Smooth muscle cell (in vitro differentiated cells): ENCODE data around the gene EMP1. TPM values are rescaled to one million over a fixed set of nuclear protein-coding genes. Genes with fewer than 3 reads are reported as not detected.

Source experiments
- DNase-seq: peaks from one replicate; lab custom pipeline; 2025; ENCODE audit not compliant: unreplicated experiment; lab: John Stamatoyannopoulos, UW
- H2AFZ ChIP-seq: fragments of 200-600 bp; sonication (generic); 2 replicates; pipeline ENCODE4 v1.6.0; 2016; ENCODE audit warnings: antibody characterized with exemption, low read depth, mild to moderate bottlenecking
- H3F3A ChIP-seq: fragments of 200-600 bp; sonication (generic); 2 replicates; pipeline ENCODE4 v1.6.0; 2017; ENCODE audit warnings: antibody characterized with exemption, low read depth
- H3K27ac ChIP-seq: fragments of 200-600 bp; sonication (generic); 2 replicates; pipeline ENCODE4 v1.5.1; 2016; ENCODE audit warnings: low read depth, mild to moderate bottlenecking
- H3K27me3 ChIP-seq: fragments of 200-600 bp; sonication (generic); 2 replicates; pipeline ENCODE4 v1.6.1; 2016; ENCODE audit warnings: low read depth, mild to moderate bottlenecking
- H3K36me3 ChIP-seq: fragments of 200-600 bp; sonication (generic); 2 replicates; pipeline ENCODE4 v1.5.1; 2016; ENCODE audit warnings: low read depth
- H3K4me1 ChIP-seq: fragments of 200-600 bp; sonication (generic); 2 replicates; pipeline ENCODE4 v1.5.1; 2016; ENCODE audit warnings: low read depth
- H3K4me2 ChIP-seq: fragments of 200-600 bp; sonication (generic); 2 replicates; pipeline ENCODE4 v1.6.0; 2016; ENCODE audit warnings: mild to moderate bottlenecking
- H3K4me3 ChIP-seq: fragments of 200-600 bp; sonication (generic); 2 replicates; pipeline ENCODE4 v1.5.1; 2016; ENCODE audit warnings: mild to moderate bottlenecking
- H3K79me2 ChIP-seq: fragments of 200-600 bp; sonication (generic); 2 replicates; pipeline ENCODE4 v1.6.0; 2016; ENCODE audit warnings: low read depth, mild to moderate bottlenecking
- H3K9ac ChIP-seq: fragments of 200-600 bp; sonication (generic); 2 replicates; pipeline ENCODE4 v1.6.0; 2016; ENCODE audit warnings: low read depth
- H3K9me3 ChIP-seq: fragments of 200-600 bp; sonication (generic); replicated peaks from 2 replicates; pipeline ENCODE4 v1.5.1; 2016; ENCODE audit warnings: low read depth
- H4K20me1 ChIP-seq: fragments of 200-600 bp; sonication (generic); 2 replicates; pipeline ENCODE4 v1.6.0; 2016; ENCODE audit warnings: low read depth
- CTCF ChIP-seq: fragments of 200-600 bp; sonication (generic); IDR thresholded peaks from 2 replicates; pipeline ENCODE4 v1.5.1; 2017; ENCODE audit warnings: borderline replicate concordance, mild to moderate bottlenecking, antibody characterized with exemption; ENCODE audit not compliant: insufficient read depth, poor library complexity, severe bottlenecking
- WGBS: methylation state at CpG from one replicate; pipeline ENCODE4 v1.1.7; 2016; ENCODE audit warnings: low lambda C conversion rate; 5-methylcytosine and 5-hydroxymethylcytosine counted together
- polyA plus RNA-seq: library from polyadenylated mRNA; unstranded; fragments of >200 nt; fragmentation: Nextera tagmentation; extraction: Ambion mirVana; gene quantifications from 2 replicates; pipeline ENCODE4 v1.2.1, GENCODE V29; 2016
- total RNA-seq: library from RNA; depleted of rRNA; stranded (reverse); fragments of >200 nt; gene quantifications from 2 replicates; pipeline ENCODE4 v1.2.3, GENCODE V29; 2014

The EMP1 gene
- total and polyA plus RNA-seq, 2 experiments from 2014 or later = 13.2 to 52.0 TPM

- H4K20me1 ChIP-seq = no peaks in the 10 kb centered on the region
- no peaks in the 10 kb centered on the region for H3K27me3 ChIP-seq
- H3K9me3 ChIP-seq = no peaks in the 10 kb centered on the region
- no peak overlapping the region for H3K9ac ChIP-seq
- no peaks in the 10 kb centered on the region for H3K79me2 ChIP-seq
- H3F3A ChIP-seq = no peaks in the 10 kb centered on the region
- no peak for DNase-seq
- TF ChIP-seq CTCF = no peak
- H2AFZ ChIP-seq = no peak overlapping the region
- no peaks in the 10 kb centered on the region for H3K4me1 ChIP-seq
- WGBS = 83% methylated on average over 5 of the region's 5 CpGs
- no peak overlapping the region for H3K4me2 ChIP-seq
- no peak overlapping the region for H3K27ac ChIP-seq
- no peaks in the 10 kb centered on the region for H3K36me3 ChIP-seq
- no peak overlapping the region for H3K4me3 ChIP-seq
Observed at GRCh38 chr12:13230500-13230899, 34.0 kb downstream of the EMP1 start.

- H3K27ac ChIP-seq = no peak overlapping the region
- no peak overlapping the region for H3K4me3 ChIP-seq
- H3K4me1 ChIP-seq = no peaks in the 10 kb centered on the region
- no peaks in the 10 kb centered on the region for H3K27me3 ChIP-seq
- no peak overlapping the region for H2AFZ ChIP-seq
- WGBS = 69% methylated on average over 8 of the region's 8 CpGs
- H3K36me3 ChIP-seq = no peaks in the 10 kb centered on the region
- H3K9me3 ChIP-seq = no peaks in the 10 kb centered on the region
- no peaks in the 10 kb centered on the region for H3K79me2 ChIP-seq
- no peak overlapping the region for H3K4me2 ChIP-seq
- no peaks in the 10 kb centered on the region for H4K20me1 ChIP-seq
- TF ChIP-seq CTCF = peak; percentile 73
- H3F3A ChIP-seq = no peaks in the 10 kb centered on the region
- H3K9ac ChIP-seq = no peak overlapping the region
- no peak for DNase-seq
Observed at GRCh38 chr12:13233830-13234641, 37.5 kb downstream of the EMP1 start.

GRCh38 chr12:13238204-13238603 lies 41.7 kb downstream of the EMP1 start:
- WGBS = 87% methylated on average over 7 of the region's 7 CpGs
- H4K20me1 ChIP-seq = no peaks in the 10 kb centered on the region
- H3F3A ChIP-seq = no peaks in the 10 kb centered on the region
- no peak overlapping the region for H3K4me2 ChIP-seq
- no peak overlapping the region for H2AFZ ChIP-seq
- no peaks in the 10 kb centered on the region for H3K4me1 ChIP-seq
- H3K36me3 ChIP-seq = no peaks in the 10 kb centered on the region
- TF ChIP-seq CTCF = no peak
- no peaks in the 10 kb centered on the region for H3K79me2 ChIP-seq
- H3K9me3 ChIP-seq = no peaks in the 10 kb centered on the region
- no peak overlapping the region for H3K4me3 ChIP-seq
- H3K27me3 ChIP-seq = no peaks in the 10 kb centered on the region
- DNase-seq = no peak
- no peak overlapping the region for H3K27ac ChIP-seq
- H3K9ac ChIP-seq = no peak overlapping the region
